ENCODE measurements around the gene UBE2U.

UBE2U gene

GRCh38 chr1:64296459-64296858, 93.0 kb downstream of the UBE2U start:
- DNase-seq, result no peak

GRCh38 chr1:64302194-64302593, 98.8 kb downstream of the UBE2U start:
- no peak for DNase-seq

DNA sequence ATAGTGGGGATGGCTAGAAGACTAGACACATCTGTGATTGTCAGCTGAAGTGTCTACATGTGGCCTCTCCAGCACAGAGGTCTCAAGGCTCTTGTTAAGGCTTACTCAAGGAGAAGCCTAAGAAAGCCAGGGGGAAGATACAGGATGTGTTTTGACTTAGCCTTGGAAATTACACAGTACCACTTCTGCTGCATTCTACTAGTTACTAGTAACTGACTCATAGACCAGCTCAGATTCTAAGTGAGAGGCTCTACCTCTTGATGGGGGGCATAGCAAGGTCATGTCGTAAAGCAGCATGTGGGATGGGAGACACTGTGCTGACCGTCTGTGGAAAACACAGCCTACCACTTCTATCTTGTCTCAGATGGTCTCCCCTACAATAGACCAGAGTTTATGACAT, 99.5 kb downstream of the UBE2U start:
- DNase-seq, result peak; percentile 92 to 97

DNA sequence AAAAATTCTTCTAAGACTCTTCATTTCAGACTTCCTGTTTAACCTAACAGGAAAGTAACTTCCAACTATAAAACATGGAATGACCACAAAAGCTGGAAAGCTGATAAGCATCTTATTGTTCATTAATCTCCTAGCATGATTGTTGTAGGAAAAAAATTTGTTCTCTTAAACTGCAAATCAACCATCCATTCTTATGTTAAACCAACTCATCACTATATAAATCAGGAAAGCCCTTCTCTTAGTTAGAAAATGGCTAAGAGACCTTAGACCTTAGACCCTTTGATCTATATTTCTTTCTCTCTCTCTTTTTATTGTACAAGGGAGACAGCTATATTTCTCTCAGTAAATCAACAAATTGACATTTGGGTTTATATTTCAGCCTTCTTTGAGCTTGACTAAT, 101.4 kb downstream of the UBE2U start:
- DNase-seq, result no peak

- no peak for DNase-seq
Observed at GRCh38 chr1:64308866-64309265, 105.4 kb downstream of the UBE2U start.

- no peak for DNase-seq
Observed at GRCh38 chr1:64309431-64309831, 106.0 kb downstream of the UBE2U start.

- DNase-seq, result no peak
Observed at GRCh38 chr1:64310760-64311159, 107.3 kb downstream of the UBE2U start.

DNA sequence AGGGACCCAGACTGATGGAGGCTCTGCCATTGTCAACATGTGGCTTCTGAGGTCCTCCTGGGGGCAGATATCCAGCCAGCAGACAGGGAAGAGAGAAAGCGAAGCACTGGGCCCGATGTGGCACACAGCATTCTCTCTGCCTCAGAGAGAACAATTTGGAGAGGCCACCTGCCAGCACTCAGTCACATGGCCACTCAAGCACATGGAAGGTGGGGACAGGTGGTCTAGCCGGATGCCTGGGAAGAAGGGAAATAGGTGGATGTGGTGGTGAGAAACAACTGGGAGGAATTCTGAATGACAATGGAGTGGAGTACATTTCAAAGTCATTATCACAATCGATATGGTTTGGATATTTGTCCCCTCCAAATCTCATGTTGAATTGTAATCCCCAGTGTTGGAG, 109.0 kb downstream of the UBE2U start:
- peak in 1 of 2 experiments; percentile 12 for DNase-seq

DNA sequence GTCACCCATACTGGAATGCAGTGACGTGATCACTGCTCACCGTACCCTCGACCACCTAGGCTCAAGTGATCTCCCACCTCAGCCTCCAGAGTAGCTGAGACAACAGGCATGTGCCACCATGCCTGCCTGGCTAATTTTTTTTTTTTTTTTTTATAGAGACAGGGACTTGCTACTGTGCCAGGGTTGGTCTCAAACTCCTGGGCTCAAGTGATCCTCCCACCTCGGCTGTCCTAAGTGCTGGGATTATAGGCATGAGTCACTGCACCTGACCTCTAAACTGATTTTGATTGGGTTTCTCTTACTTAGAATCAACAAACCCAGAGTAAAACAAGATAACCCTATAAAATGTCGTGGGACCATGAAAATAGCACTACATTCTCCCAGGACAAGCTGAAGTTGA, 112.0 kb downstream of the UBE2U start:
- no peak for DNase-seq

Data from NCI-H524 (cell line).